ENCODE data around the gene VPS35L.

DNA sequence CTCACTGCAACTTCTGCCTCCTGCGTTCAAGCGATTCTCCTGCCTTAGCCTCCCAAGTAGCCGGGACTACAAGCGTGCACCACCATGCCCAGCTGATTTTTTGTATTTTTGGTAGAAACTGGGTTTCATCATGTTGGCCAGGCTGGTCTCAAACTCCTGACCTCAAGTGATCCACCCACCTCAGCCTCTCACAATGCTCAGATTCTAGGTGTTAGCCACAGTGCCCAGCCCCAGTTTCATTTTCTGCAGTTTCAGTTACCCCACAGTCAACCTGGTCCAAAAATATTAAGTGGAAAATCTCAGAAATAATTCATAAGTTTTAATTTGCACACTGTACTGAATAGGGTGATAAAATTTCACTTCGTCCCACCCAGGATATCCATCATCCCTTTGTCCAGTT is 133.8 kb downstream of the VPS35L start:
- TF ChIP-seq, protein P1, sequence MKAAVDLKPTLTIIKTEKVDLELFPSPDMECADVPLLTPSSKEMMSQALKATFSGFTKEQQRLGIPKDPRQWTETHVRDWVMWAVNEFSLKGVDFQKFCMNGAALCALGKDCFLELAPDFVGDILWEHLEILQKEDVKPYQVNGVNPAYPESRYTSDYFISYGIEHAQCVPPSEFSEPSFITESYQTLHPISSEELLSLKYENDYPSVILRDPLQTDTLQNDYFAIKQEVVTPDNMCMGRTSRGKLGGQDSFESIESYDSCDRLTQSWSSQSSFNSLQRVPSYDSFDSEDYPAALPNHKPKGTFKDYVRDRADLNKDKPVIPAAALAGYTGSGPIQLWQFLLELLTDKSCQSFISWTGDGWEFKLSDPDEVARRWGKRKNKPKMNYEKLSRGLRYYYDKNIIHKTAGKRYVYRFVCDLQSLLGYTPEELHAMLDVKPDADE (IDR thresholded peaks at IDR 0.05): no peak
- TF ChIP-seq CTCF (conservative IDR thresholded peaks at IDR 0.05; ENCODE audit: low read depth in 2 of 2) (no peak), EZH2 (IDR thresholded peaks at IDR 0.05; ENCODE audit: low read depth, unreplicated experiment) (no peak), POLR2AphosphoS5 (IDR thresholded peaks at IDR 0.05; ENCODE audit: low read depth) (no peak), NANOG (IDR thresholded peaks at IDR 0.05; ENCODE audit: borderline replicate concordance) (no peak), REST (IDR thresholded peaks at IDR 0.05; ENCODE audit: unreplicated experiment) (no peak)
